GM18858 (cell line): Measurements from ENCODE around the gene ELAVL4.

ENCODE experiments used
- ATAC-seq: cut with Tn5 transposase; IDR thresholded peaks from one replicate; pipeline ENCODE4 v1.9.1; 2021; ENCODE audit not compliant: unreplicated experiment

ELAVL4 gene

DNA sequence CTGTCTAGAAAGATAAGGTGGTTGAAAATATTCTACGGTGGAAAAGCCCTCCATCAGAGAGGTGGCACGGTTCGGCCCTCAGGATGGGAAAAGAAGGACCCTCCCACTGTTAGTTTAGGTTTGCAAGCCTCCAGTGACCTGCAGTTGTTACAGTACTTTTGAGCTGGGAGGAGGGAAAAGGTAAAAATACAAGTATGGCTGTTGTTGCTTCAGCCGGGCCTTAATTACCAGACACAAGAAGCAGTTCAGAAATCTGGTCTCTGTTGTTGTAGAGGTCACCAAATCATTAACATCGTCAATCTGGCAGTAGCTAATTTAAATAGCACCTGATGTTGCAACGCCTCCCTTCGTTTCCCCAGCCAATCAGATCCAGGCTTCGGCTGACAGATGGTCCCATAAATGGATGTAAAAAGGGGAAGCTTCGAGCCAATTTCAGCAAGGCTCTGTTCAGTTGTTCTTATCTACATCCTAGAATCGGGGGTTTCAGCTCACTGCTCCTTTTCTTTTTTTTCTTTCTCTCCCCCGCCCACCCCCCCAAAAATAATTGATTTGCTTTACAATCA lies at the start of gene ELAVL4:
Gene ELAVL4, plus strand, starts transcription at position 424 of the 563 bp plus-strand sequence. CDS start 270 bp downstream, outside the sequence.
- ATAC-seq, result no peak

DNA sequence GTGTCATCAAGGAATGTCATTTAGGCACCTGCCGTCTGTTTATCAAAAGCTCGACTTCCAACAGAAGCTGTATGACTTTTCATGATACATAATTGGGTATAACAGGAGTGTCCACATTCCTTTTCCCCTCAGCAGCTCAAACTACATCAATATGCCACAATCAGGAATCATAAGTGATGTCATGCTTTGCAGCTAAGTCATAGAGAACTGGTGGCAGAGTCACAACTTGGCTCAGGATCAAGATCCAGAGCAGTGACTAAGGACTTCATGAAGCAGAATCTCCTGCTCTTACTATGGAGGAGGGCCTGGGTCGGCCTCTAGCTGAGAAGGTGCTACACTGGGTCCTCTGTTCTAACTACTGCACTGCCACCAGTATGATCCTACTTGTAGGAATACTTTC lies 48.4 kb upstream of the ELAVL4 start:
- ATAC-seq, result no peak

DNA sequence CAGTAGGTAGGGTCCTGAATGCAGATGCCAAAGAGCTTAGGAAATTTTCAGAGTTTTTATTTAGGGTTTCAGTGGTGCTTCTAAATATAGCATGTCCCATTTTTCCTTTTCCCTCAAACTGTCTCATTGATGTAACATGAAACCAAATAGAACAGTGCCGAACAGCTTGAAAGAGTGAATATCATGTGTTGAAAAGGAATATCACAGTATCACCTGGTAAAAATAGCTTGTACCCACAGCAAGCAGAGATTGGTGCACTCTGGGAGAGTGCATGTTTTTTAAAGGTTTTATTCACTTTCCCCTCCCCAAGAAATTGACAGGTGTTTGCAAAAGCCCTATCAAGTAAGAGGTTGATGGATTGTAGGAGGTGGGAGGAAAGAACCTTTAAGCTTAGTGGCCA lies 41.9 kb upstream of the ELAVL4 start:
- no peak for ATAC-seq

DNA sequence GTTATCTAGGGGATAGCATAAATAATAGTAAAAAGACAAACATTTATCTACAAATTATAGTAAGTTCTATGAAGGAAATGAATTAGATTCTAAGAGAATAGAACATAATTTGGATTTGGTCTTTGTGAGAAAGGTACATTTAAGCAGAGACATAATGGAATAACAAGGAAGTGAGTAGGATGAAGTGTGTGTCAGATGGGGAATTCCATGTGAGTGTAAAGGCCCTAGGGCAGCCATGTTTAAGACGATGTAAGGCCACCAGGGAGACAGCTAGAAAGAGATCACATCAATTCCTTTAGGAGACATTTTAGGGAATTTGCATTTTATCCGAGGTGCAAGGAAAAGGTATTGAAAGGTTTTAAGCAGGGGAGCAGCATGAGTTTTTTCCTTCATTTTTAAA lies 33.8 kb upstream of the ELAVL4 start:
- ATAC-seq, result no peak

DNA sequence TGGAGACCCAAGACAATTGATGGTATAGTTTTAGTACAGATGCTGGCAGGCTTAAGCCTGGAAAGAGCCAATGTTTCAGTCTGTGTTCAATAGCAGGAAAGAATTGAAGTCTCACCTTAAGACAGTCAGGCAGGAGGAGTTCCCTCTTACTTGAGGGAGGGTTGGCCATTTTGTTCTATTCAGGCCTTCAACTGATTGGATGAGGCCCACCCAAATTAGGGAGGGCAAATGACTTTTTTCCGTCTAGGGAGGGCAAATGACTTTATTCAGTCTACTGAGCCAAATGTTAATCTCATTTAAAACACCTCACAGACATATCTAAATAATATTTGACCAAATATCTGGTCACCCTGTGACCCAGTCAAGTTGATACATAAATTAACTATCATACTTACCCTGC lies 31.4 kb upstream of the ELAVL4 start:
- no peak for ATAC-seq

DNA sequence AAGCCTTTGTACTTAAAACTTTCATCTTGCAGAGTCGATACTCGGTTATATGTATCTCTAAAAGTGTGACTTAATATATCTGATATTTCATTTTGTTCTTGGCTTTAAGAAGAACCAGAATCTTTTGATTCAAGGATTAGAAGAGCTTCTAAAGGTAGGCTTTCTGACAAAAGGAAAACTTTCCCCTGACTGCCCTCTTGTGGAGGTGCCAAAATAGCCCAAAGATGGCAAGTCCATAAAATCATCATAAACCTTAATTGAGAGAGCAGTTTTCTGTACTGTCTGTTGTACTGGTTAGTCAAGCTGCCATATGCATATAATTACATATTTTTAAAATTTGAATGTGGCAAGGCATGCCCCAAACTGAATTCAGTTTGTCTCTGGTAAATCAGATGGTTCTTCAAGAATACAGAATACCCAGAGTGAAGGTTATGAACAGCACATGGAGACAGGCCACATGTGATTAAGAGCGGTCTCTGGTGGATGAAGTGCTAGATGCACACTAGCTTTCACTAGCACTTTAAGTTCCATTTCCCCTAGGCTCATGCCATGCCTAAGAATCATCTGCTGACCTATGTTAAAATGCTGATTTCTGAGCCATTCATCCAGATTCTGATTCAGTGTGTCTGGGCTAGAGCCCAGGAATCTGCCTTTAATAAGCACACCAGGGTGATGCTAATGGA lies 27.7 kb upstream of the ELAVL4 start:
- no peak for ATAC-seq

DNA sequence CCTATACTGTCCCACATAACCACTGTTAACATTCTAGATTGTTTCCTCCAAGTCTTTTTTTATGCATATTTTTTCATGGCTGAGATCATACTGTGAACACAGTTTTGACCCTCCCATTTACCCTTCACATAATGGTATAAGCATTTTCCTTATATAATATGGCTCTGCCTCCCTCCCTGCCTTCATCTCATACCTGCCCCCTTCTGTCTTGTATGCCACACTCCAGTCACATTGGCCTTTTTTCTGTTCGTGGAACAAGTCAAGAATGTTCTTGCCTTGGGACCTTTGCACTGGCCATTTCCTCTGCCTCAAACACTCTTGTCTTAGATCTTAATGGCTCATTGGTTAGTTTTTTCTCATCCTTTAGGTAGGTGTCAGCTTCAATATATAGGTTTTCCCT lies 24.3 kb upstream of the ELAVL4 start:
- no peak for ATAC-seq

DNA sequence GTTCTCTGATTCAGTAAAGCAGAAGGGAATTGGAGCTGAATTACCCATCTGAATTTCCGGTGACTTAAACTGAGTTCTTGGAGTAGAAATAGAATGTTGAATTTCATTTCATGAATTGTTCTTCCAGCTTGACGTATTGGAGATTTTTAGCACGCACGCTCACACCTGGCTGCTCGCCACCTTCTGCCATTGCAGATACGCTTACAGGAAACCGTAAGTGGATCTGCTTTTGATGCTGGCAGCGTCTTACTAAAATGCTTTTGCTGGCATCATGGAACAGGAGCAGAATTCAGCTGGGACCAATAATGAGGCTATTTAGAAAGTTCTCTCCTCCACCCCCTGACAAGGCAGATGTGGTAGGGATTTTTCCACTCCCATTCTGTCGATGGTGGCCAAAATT lies 17.7 kb upstream of the ELAVL4 start:
- no peak for ATAC-seq

DNA sequence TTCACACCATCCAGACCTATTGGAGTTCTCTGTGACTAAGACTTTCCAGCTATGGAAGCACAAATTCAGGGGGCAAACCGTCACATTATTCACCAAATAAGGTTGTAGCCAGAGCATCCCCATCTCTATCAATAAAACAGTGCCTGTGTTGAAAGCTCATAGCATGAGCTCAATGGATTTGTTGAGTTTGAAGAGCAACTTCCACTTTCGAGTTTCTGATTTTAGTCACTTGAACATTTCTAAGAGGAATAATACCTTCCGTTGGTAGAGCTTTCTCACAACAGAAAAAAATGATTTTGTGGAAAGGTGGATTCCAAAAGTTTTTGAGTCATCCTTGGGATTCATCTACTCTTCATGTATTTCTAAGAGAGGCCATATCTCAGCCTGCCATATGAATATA lies 13.0 kb upstream of the ELAVL4 start:
- ATAC-seq, result no peak

DNA sequence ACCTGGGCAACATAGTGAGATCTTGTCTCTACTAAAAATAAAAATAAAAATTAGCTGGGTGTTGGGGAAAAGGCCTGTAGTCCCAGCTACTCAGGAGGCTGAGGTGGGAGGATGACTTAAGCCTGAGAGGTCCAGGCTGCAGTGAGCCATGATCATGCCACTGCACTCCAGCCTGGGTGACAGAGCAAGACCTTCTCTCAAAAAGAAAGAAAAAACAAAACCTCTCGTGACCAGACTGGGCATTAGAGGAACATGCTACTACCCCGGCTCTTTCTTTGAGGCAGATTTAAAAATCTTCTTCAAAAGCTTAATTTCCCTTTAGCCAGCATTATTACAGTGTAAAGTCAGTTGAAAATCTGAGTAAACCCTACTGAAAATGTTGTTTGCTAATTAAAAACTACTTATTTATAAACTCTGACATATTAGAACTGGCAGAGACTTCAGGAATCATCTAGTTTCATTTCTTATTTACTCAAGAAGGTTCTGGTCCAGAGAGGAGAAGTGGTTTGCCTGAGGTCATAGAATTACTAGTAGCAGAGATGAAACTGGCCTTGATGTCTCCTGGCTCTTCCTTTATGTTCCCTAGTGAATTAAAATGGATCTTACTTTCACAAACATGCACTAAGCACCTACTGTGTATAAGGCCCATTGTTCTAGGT lies 11.6 kb upstream of the ELAVL4 start:
- ATAC-seq, result no peak

DNA sequence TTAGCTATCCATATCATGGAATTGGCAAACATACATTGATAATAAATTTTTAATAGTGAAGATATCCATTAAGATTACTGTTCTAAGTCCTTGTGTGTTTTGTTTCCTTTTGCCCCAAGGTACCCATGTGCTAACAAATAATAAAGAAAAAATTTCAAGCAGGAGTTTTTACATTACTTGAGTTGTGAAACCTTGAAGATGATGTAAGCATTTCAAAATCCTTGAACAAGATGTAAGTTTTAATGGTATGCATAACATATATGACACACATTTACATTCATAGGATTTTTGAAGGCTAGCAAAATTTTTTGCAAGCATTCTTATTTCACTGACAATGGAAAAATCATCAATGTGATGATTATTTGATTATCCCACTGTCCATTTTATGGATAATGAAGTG lies 10.9 kb upstream of the ELAVL4 start:
- ATAC-seq, result no peak

DNA sequence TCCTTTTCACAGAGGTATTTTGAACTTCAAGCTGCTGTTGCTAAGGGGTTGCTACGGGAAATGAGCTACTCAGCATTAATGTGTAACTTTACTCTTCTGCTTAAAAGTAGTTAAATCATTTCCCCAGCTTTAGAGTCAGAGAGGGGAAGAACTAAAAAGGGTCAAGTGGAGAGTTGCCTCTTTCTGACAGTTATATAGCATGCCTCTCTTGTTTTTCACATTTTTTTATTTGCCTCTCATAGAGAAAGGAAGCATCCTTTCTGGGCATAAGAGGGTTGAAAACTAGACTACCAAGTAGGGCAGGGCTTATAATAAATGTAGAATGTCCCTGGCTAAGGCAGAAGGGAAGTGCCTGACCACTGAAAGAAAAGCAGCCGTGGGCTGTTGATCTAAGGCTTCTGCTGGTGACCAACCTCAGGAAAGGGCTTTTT lies 10.1 kb upstream of the ELAVL4 start:
- no peak for ATAC-seq

DNA sequence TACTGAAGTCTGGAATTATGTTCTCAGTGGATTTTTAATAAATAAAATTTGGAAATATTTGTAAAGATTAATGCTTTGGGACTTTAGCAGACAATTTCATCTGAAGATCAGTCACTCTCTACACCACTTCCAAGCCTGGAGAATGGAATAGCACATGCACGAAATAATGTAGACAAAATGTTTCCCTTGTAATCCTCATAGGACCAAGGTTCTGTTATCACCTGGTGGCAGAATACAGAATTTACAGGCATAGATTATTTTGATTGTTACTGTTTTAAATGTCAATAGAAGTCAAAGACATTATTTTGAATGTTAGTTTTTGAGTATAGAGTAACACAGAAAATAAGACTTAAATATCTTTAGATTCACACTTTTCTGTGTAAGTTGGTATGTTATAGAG lies 9.1 kb upstream of the ELAVL4 start:
- ATAC-seq, result no peak

DNA sequence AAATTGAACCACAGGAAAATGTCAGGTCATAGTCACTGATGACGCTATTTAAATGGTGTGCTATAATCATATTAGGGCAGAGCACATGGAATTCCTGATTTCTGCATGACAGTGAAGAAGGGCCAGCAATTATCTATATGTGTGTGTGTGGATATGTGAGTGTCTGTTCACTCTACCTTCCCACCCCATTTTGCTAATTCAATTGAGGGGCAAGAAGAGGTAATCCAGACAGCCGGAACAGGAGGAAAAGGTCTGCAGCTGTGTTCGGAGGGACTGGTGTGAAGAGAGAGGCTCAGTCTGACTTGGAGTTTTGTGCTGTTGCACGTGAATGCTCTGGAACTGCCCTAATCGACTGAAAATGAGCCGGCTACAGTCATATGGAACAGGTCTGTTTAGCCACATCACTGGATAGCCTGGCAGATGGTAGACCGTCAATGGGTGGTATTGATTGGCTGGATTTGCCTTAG lies 5.1 kb upstream of the ELAVL4 start:
- no peak for ATAC-seq

DNA sequence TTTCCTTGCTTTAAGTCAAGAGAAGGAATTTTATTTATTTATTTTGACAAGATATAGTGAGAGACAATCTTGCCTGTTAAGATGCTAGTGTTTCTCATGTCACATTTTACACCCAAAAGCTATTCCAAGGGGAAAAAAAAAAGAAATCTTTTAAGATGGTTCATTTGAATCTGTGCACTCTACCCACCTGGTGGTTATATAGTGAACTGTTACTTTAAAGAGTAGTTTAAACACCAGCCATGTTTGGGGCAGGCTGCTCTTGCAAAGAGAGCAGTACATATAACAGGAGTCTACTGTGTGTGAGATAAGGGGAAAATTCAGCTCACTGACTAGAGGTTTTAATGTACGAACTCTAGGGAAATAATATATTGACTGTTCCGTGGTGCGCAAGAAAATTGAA lies 3.3 kb upstream of the ELAVL4 start:
- ATAC-seq, result no peak

DNA sequence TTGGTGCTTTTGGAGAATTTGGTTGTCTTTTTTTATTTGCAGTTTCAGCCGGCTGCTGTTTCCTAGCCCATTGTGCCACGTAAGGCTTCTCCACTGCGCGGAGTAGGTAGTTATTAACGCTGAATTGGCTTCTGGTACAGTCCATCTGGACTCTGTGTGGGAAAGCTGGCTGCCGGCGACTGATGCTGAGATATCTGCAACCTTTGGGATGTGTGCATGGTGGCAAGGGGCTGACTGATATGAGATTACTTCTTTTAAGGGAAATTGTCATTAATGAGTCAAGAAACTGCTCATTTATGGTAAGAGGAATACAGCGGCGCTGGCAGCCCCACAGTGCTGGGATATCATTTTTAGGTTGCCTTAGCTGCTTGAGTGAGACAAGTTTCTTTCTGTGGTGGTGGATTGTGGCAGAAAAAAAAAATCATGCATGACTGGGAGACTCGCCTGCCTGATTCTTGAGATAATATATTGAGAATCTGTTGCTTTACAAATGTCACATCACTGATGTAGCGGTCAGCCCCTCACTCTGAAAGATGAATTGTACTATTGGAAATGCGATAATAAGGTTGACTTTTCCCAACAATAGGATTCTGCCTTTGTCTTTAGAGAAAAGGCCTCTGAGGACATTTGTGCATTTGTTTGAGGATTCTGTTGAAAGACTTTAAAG lies 2.5 kb upstream of the ELAVL4 start:
- no peak for ATAC-seq

DNA sequence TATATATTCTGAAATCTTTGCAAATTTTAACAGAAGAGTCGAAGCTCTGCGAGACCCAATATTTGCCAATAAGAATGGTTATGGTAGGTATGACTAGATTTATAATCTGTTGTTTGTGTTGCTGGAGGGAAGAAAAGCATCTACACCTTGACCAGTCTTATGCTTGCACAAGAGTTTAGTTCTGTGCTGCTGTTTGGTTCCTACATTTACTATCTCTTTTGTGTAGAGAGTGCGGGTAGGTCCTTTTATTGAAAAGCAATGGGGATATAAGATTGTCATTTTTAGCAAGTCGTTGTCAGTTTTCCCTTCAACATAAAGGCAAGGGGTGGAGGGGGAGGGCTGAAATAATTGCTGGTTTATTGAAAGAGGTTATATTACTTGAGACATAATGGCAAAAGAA lies 396 bp downstream of the ELAVL4 start:
- ATAC-seq, result no peak

DNA sequence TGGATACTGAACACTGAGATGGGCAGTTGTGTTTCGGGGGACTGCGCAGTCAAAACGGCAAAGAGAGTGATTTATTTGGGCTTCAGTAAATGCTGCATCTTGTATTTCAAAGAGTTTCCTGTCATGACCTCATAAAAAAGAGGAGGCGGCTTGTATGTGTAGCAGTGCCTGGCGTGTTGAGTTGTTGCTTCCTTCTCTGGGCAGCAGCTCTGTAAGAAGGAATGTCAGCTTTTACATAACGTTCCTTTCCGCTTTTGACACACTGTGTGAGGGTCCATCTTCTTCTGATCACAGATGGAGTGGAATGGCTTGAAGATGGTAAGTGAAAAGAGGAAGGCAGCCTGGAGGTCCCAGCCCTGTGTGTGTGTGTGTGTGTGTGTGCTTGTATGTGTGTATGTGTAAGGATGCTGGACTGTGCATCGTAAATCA lies 941 bp downstream of the ELAVL4 start:
- ATAC-seq, result no peak

DNA sequence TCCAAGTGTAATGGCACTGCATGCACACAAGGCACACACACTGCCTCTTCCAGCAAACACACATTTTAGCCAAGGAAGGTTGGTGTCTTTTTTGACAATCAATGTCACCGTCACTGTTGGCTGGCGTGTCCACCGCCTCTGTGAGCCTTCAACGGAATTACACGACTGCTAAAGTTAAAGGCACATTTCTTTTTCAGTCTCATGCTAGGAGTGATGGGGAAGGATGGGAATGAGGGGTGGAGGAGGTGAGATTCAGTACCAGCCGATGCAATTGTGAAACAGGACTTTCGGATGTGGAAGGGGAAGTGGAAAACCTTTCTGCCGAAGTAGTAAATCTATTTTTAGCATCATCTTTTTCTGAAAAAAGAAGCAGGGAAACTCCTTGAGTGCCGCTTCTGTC lies 1.4 kb downstream of the ELAVL4 start:
- ATAC-seq, result no peak

DNA sequence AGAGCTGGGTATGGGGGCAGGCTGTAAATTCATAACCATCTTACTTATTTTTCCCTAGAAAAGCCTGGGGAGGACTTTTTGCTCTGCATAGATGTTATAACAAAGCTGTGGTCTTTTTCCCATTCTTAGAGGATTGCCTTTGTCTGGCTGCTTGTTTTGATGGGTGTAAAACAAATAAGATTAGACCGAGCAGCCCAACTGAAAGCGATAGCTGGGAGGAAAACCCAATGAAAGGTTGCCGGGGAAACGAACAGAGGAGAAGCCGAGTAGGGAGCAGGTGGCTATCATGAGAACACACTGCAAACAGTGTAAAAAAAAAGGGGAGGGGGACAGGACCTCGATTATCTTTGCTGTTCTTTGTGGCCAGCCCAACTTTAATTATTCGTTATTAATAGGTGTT lies 1.9 kb downstream of the ELAVL4 start:
- ATAC-seq, result no peak

DNA sequence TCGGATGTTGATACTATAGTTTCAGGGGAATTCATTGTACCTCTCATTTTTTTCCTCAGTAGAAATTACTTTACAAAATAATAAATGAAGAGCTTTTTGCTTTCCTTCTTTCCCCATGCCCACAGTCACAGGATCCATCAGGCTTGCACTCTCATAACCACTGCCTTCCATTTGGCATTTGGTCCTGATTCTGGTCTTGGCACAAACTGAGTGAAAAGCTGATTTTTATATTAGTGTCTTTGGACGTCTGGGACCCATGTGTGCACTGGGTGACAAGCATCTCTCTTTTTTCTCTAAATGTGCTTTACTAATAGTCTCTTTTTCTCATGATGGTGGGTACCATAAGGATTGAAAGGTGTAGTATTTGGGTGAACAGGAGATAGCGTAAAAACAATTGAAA lies 2.8 kb downstream of the ELAVL4 start:
- ATAC-seq, result no peak

DNA sequence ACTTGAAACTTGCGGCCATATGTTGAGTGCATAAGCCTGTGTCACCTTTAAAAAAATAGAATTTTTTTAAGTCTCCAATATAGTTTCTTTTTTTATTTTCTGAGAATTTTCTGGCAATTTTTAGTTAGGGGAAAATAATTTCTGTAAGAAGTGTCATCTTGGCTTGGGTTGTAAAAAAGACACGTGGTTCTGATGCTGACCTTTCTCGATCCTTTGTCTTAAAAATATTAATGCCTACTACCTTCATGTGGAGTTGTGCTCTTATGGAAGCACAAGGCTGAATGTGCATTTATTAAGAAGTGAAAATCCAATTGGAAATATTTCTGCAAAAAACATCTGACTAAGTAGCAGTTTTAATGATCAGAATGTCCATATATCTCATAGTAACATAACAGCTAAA lies 3.5 kb downstream of the ELAVL4 start:
- no peak for ATAC-seq
